K562 (cell line): ENCODE results near the gene ACO2. TPM values are rescaled to one million over a fixed set of nuclear protein-coding genes. Genes with fewer than 3 reads are reported as not detected.

Experiments
- ATF1 ChIP-seq, 2 experiments: fragments of 450-650 bp in 1 of 2; IDR thresholded peaks; 2 replicates each; pipeline ENCODE4 v1.6.1; 2016; ENCODE audit warnings: missing compliant biosample characterization in 1 of 2, missing genetic modification characterization in 1 of 2
- BHLHE40 ChIP-seq: IDR thresholded peaks from 2 replicates; pipeline ENCODE4 v1.6.1; 2011; ENCODE audit warnings: low read length, improper control_type of control experiment
- DPF2 ChIP-seq: fragments of 450-650 bp; IDR thresholded peaks from 2 replicates; pipeline ENCODE4 v1.6.1; 2016
- ESRRA ChIP-seq: fragments of 450-650 bp; IDR thresholded peaks from 2 replicates; pipeline ENCODE4 v1.6.1; 2014; ENCODE audit warnings: low read depth, mild to moderate bottlenecking, moderate library complexity, borderline replicate concordance
- HES1 ChIP-seq: fragments of 450-650 bp; IDR thresholded peaks from 2 replicates; pipeline ENCODE4 v1.6.1; 2016; ENCODE audit warnings: low read depth, mild to moderate bottlenecking, moderate library complexity
- JUN ChIP-seq, 2 experiments: sonication (generic) in 1 of 2; formaldehyde crosslinking in 1 of 2; IDR thresholded peaks; 2 replicates each; pipeline versions ENCODE4 v1.6.1 to v1.8.0; 2012 to 2022; ENCODE audit warnings: borderline replicate concordance in 2 of 2, mild to moderate bottlenecking in 2 of 2, improper control_type of control experiment in 1 of 2, low read depth in 1 of 2, low read length in 1 of 2, missing genetic modification reagents in 1 of 2
- JUND ChIP-seq, 2 experiments: IDR thresholded peaks; 2 replicates in 1 of 2; 3 replicates in 1 of 2; pipeline ENCODE4 v1.6.1; 2011; ENCODE audit warnings: borderline replicate concordance in 2 of 2, low read depth in 2 of 2, low read length in 2 of 2, improper control_type of control experiment in 1 of 2, missing biosample characterization in 1 of 2, missing genetic modification characterization in 1 of 2, missing genetic modification reagents in 1 of 2
- MAFG ChIP-seq: fragments of 450-650 bp; conservative IDR thresholded peaks from 2 replicates; pipeline ENCODE4 v1.6.1; 2016; ENCODE audit warnings: missing genetic modification characterization, missing compliant biosample characterization
- MYNN ChIP-seq, 2 experiments: sonication (generic); formaldehyde crosslinking in 1 of 2; IDR thresholded peaks; 2 replicates each; pipeline versions ENCODE4 v1.5.0 to v1.6.1; 2016 to 2020; ENCODE audit warnings: antibody characterized with exemption in 1 of 2, missing genetic modification reagents in 1 of 2
- NCOA6 ChIP-seq: fragments of 450-650 bp; IDR thresholded peaks from 2 replicates; pipeline ENCODE4 v1.6.1; 2017; ENCODE audit warnings: mild to moderate bottlenecking
- SMARCE1 ChIP-seq: fragments of 450-650 bp; IDR thresholded peaks from 2 replicates; pipeline ENCODE4 v1.7.1; 2016; ENCODE audit warnings: mild to moderate bottlenecking
- THRA ChIP-seq: fragments of 450-650 bp; IDR thresholded peaks from 2 replicates; pipeline ENCODE4 v1.6.1; 2017; ENCODE audit warnings: mild to moderate bottlenecking, moderate library complexity
- ZBTB11 ChIP-seq, 3 experiments: fragments of 200-800 bp in 1 of 3; fragments of 250-450 bp in 1 of 3; fragments of 450-650 bp in 1 of 3; sonication (Bioruptor Pico) in 1 of 3; sonication (Bioruptor generic) in 1 of 3; formaldehyde crosslinking in 1 of 3; IDR thresholded peaks; 2 replicates each; pipeline versions ENCODE4 v1.6.1 to v1.8.0; 2016 to 2022; ENCODE audit warnings: mild to moderate bottlenecking in 2 of 3, missing genetic modification characterization in 2 of 3, missing compliant biosample characterization in 1 of 3, moderate library complexity in 1 of 3
- ZBTB17 ChIP-seq: fragments of 450-650 bp; formaldehyde crosslinking; IDR thresholded peaks from 2 replicates; pipeline ENCODE4 v1.4.0; 2020; ENCODE audit warnings: mild to moderate bottlenecking
- polyA plus RNA-seq, 8 experiments: library from polyadenylated mRNA; depleted of rRNA in 4 of 8; stranded (reverse) in 5 of 8; unstranded in 3 of 8; fragments of >200 nt; fragmentation: Nextera tagmentation in 2 of 8; fragmentation: Illumina TruSeq in 1 of 8; extraction: Ambion mirVana in 2 of 8; extraction: Trizol in 1 of 8; gene quantifications; 2 replicates each; pipeline versions ENCODE4 v1.2.1 to v1.2.3, GENCODE V29; 2011 to 2014; ENCODE audit warnings: inconsistent platforms in 1 of 8, missing spikeins in 1 of 8
- total RNA-seq, 7 experiments: library from RNA; depleted of rRNA in 6 of 7; stranded (reverse); fragments of >200 nt in 6 of 7; fragmentation: Illumina TruSeq in 2 of 7; extraction: Trizol in 2 of 7; gene quantifications; 2 replicates each; pipeline versions ENCODE4 v1.2.1 to v1.2.3, GENCODE V29; 2011 to 2021; ENCODE audit warnings: low replicate concordance in 1 of 7
- TF ChIP-seq, protein P1 (sequence below): fragments of 450-650 bp; IDR thresholded peaks from 2 replicates; pipeline ENCODE4 v1.6.1; 2017; ENCODE audit warnings: antibody characterized with exemption, mild to moderate bottlenecking

The ACO2 gene
- total and polyA plus RNA-seq, 9 of the 15 experiments (the other 6 are each of a cell fraction or from before 2014, with no cell fraction given), result 16.2 to 119 (median 43.2) TPM

- TF ChIP-seq BHLHE40, result no peak
- no peak for TF ChIP-seq ATF1 (CRISPR knock-in tag; IDR thresholded peaks at IDR 0.05)
- TF ChIP-seq ATF1 (tag; IDR thresholded peaks at IDR 0.05), result 0 out of 2 replicates have a peak, but pooled peaks have one; percentile 5
- TF ChIP-seq, protein P1, sequence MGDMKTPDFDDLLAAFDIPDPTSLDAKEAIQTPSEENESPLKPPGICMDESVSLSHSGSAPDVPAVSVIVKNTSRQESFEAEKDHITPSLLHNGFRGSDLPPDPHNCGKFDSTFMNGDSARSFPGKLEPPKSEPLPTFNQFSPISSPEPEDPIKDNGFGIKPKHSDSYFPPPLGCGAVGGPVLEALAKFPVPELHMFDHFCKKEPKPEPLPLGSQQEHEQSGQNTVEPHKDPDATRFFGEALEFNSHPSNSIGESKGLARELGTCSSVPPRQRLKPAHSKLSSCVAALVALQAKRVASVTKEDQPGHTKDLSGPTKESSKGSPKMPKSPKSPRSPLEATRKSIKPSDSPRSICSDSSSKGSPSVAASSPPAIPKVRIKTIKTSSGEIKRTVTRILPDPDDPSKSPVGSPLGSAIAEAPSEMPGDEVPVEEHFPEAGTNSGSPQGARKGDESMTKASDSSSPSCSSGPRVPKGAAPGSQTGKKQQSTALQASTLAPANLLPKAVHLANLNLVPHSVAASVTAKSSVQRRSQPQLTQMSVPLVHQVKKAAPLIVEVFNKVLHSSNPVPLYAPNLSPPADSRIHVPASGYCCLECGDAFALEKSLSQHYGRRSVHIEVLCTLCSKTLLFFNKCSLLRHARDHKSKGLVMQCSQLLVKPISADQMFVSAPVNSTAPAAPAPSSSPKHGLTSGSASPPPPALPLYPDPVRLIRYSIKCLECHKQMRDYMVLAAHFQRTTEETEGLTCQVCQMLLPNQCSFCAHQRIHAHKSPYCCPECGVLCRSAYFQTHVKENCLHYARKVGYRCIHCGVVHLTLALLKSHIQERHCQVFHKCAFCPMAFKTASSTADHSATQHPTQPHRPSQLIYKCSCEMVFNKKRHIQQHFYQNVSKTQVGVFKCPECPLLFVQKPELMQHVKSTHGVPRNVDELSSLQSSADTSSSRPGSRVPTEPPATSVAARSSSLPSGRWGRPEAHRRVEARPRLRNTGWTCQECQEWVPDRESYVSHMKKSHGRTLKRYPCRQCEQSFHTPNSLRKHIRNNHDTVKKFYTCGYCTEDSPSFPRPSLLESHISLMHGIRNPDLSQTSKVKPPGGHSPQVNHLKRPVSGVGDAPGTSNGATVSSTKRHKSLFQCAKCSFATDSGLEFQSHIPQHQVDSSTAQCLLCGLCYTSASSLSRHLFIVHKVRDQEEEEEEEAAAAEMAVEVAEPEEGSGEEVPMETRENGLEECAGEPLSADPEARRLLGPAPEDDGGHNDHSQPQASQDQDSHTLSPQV, result peak; percentile 42; the same call in 1 of the 2 replicates
- TF ChIP-seq SMARCE1, result peak; percentile 73
- TF ChIP-seq JUN (IDR thresholded peaks at IDR 0.05; ENCODE audit: borderline replicate concordance, low read depth, low read length), result peak; percentile 71; the same call in 1 of the 2 replicates
- TF ChIP-seq JUN (CRISPR knock-in tag; IDR thresholded peaks at IDR 0.05; ENCODE audit: borderline replicate concordance), result no peak
- no peak for TF ChIP-seq MAFG (tag)
- no peak for TF ChIP-seq ZBTB11 (CRISPR knock-in tag; IDR thresholded peaks at IDR 0.05)
- peak; percentile 32; the same call in 1 of the 2 replicates for TF ChIP-seq DPF2
- TF ChIP-seq ZBTB17 (CRISPR knock-in tag), result no peak
- TF ChIP-seq MYNN (IDR thresholded peaks at IDR 0.05), result 0 out of 2 replicates have a peak, but pooled peaks have one; percentile 41
- TF ChIP-seq MYNN (CRISPR knock-in tag; IDR thresholded peaks at IDR 0.05), result no peak
- TF ChIP-seq THRA, result peak; percentile 54; the same call in 1 of the 2 replicates
- TF ChIP-seq NCOA6, result no peak
- peak; percentile 87 for TF ChIP-seq JUND (IDR thresholded peaks at IDR 0.05; ENCODE audit: borderline replicate concordance, low read depth, low read length)
- peak; percentile 39; the same call in 1 of the 3 replicates for TF ChIP-seq JUND (tag; IDR thresholded peaks at IDR 0.05; ENCODE audit: borderline replicate concordance, low read depth, low read length)
- TF ChIP-seq HES1, result no peak
- TF ChIP-seq ESRRA, result 0 out of 2 replicates have a peak, but pooled peaks have one; percentile 12
These were observed 94.3 kb downstream of the ACO2 start (continued) for GRCh38 chr22:41563051-41563711.
